Esophagus muscularis mucosa (tissue), 3 donors: ENCODE data around the gene BTAF1.

Experiments used
- POLR2A ChIP-seq: fragments of 450-650 bp; IDR thresholded peaks from one replicate; pipeline ENCODE4 v1.6.1; 2017; ENCODE audit warnings: antibody characterized with exemption, moderate library complexity, mild to moderate bottlenecking, low read depth
- POLR2AphosphoS5 ChIP-seq, 2 donors: sonication (generic); formaldehyde crosslinking; IDR thresholded peaks; one replicate each; pipeline ENCODE4 v1.6.1; 2017; ENCODE audit warnings: antibody characterized with exemption in 2 of 2
- TF ChIP-seq, protein P1 (sequence below), 3 experiments: fragments of 200-600 bp in 2 of 3; fragments of 450-650 bp in 1 of 3; sonication (generic) in 2 of 3; IDR thresholded peaks; one replicate each; pipeline ENCODE4 v1.5.1; 2017 to 2019; ENCODE audit warnings: antibody characterized with exemption in 3 of 3, mild to moderate bottlenecking in 2 of 3, moderate library complexity in 1 of 3

DNA sequence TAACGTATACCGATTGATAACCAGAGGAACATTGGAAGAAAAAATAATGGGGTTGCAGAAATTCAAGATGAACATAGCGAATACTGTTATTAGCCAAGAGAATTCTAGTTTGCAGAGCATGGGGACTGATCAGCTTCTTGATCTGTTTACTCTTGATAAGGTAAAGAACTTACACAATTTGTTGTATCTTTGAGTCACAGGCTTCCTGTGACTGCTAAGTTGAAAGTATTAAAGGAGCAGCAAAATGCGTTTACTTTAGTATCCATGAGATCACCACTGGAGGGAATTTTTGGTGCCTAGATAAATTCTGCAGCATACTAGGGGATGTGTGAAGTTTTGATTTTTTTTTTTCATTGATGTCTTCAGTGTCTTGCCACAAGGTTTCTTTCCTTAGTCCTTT is 103.6 kb downstream of the BTAF1 start:
- TF ChIP-seq, protein P1, sequence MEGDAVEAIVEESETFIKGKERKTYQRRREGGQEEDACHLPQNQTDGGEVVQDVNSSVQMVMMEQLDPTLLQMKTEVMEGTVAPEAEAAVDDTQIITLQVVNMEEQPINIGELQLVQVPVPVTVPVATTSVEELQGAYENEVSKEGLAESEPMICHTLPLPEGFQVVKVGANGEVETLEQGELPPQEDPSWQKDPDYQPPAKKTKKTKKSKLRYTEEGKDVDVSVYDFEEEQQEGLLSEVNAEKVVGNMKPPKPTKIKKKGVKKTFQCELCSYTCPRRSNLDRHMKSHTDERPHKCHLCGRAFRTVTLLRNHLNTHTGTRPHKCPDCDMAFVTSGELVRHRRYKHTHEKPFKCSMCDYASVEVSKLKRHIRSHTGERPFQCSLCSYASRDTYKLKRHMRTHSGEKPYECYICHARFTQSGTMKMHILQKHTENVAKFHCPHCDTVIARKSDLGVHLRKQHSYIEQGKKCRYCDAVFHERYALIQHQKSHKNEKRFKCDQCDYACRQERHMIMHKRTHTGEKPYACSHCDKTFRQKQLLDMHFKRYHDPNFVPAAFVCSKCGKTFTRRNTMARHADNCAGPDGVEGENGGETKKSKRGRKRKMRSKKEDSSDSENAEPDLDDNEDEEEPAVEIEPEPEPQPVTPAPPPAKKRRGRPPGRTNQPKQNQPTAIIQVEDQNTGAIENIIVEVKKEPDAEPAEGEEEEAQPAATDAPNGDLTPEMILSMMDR (IDR thresholded peaks at IDR 0.05) = no peak
- no peak for TF ChIP-seq POLR2AphosphoS5 (IDR thresholded peaks at IDR 0.05)
- TF ChIP-seq POLR2A = no peak
